ENCODE data around the gene PRKCA. TPM values are rescaled to one million over a fixed set of nuclear protein-coding genes. Genes with fewer than 3 reads are reported as not detected.

PRKCA gene
- total RNA-seq, 6 experiments from 2014 or later = 81.2 to 106 (median 92.9) TPM

DNA sequence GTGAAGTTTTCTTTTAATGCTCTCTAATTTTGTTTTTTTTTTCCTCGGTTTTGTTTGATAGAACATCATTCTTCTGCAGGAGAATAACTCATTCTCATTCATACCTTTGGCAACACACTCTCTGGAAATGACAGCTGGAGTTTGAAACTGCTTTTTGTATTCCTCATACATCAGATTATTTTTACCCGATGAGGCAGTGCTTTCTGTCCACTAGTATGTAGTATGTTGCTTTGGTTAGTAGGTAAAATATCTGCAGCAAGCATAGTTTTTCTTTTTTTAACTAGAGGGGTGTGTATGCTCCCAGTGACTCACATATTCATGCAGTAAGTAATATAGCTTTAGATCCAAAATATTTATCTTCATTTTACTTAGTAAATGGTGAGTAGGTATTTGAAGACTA, 6.4 kb downstream of the PRKCA start:
- no peak overlapping the region; the same call in 1 of the 2 replicates for H3K4me3 Mint-ChIP-seq
- H3K9me3 Mint-ChIP-seq = no peaks in the 10 kb centered on the region
- TF ChIP-seq, protein P1, sequence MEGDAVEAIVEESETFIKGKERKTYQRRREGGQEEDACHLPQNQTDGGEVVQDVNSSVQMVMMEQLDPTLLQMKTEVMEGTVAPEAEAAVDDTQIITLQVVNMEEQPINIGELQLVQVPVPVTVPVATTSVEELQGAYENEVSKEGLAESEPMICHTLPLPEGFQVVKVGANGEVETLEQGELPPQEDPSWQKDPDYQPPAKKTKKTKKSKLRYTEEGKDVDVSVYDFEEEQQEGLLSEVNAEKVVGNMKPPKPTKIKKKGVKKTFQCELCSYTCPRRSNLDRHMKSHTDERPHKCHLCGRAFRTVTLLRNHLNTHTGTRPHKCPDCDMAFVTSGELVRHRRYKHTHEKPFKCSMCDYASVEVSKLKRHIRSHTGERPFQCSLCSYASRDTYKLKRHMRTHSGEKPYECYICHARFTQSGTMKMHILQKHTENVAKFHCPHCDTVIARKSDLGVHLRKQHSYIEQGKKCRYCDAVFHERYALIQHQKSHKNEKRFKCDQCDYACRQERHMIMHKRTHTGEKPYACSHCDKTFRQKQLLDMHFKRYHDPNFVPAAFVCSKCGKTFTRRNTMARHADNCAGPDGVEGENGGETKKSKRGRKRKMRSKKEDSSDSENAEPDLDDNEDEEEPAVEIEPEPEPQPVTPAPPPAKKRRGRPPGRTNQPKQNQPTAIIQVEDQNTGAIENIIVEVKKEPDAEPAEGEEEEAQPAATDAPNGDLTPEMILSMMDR (IDR thresholded peaks at IDR 0.05) = no peak
- peaks cover 65% of the 10 kb centered on the region for H3K36me3 Mint-ChIP-seq (ENCODE audit: low read depth)
- no peak overlapping the region; the same call in 1 of the 2 replicates for H3K27ac Mint-ChIP-seq
- no peak for DNase-seq
- peaks cover 88% of the 10 kb centered on the region for H3K4me1 Mint-ChIP-seq (ENCODE audit: low read depth)
- H3K27me3 Mint-ChIP-seq (ENCODE audit: insufficient read depth) = no peaks in the 10 kb centered on the region

DNA sequence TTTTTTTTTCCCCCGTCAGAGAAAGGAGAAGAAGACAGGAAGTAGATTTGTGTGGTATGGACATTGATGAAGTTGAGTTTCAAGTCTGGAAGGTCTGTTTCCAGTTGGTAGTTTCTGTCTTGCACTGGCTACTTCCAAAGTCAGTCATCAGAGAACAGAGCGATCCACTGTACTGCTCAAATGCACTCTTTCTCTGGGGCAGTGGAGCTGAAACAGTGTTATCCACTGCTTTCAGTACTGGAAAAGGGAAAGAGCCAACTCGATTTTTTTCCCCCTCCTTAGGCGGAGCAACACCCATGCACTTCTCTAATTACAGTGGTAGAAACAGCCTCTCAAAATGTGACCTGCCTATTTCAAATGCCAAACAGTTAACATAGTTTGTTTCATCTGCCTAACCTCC, 7.4 kb downstream of the PRKCA start:
- Mint-ChIP-seq H3K9me3 (no peaks in the 10 kb centered on the region), H3K4me3 (no peak overlapping the region), H3K27me3 (ENCODE audit: insufficient read depth) (no peaks in the 10 kb centered on the region), H3K4me1 (ENCODE audit: low read depth) (peaks cover 86% of the 10 kb centered on the region), H3K36me3 (ENCODE audit: low read depth) (peaks cover 63% of the 10 kb centered on the region), H3K27ac (no peak overlapping the region; the same call in 1 of the 2 replicates)
- TF ChIP-seq, protein P1 (IDR thresholded peaks at IDR 0.05) = no peak
- no peak for DNase-seq

DNA sequence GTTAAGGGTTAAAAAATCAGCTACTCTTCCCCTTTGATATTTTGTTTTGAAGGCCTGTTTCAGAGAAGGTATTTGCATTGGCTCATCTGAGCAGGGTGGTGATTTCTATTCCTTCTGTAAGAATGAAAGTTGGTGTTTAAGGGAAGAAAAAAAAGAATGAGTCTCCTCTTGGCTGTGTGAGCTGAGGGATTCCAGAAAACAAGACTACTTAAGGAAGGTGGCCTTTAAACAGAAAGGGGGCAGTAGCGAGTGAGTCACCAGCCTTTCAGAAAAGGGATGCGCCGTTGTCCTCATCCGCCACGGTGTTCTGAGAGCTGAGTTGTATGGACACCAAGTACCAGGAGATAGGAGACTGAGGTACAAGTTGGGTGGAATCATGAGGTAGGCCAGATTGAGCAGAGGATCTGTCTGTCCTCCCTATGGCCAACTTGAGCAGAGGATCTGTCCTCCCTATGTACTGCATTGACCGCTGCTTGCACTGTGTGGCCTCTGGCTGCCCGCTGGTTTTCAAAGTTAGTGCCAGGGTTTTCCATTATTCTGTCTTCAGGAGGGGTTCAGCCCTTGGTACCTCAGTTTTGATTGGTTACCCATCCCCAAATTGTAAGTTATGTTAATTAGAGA, 8.2 kb downstream of the PRKCA start:
- no peak for DNase-seq
- Mint-ChIP-seq H3K9me3 (no peaks in the 10 kb centered on the region), H3K4me3 (no peak overlapping the region), H3K27ac (0 out of 2 replicates have a peak overlapping the region, but pooled peaks have one; percentile 6), H3K36me3 (ENCODE audit: low read depth) (peaks cover 56% of the 10 kb centered on the region), H3K27me3 (ENCODE audit: insufficient read depth) (no peaks in the 10 kb centered on the region), H3K4me1 (ENCODE audit: low read depth) (peaks cover 79% of the 10 kb centered on the region)
- TF ChIP-seq, protein P1 (IDR thresholded peaks at IDR 0.05) = peak; percentile 44

DNA sequence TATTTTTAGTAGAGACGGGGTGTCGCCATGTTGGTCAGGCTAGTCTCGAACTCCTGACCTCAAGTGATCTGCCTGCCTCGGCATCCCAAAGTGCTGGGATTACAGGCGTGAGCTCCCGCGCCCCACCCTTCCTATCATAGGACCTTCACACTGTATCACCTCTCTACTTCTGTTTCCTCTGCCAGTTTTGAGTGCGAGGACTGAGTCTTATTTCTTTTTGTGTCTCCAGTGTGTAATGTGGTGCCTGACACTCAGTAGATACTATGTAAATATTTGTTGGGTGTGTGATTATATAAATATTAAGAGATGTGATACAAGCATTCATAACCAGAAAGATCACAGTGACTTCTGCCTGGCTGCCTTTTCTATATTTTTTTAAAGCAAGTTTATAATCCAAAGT, 10.5 kb downstream of the PRKCA start:
- TF ChIP-seq, protein P1 (IDR thresholded peaks at IDR 0.05) = no peak
- Mint-ChIP-seq H3K4me1 (ENCODE audit: low read depth) (peaks cover 79% of the 10 kb centered on the region), H3K27ac (no peak overlapping the region), H3K36me3 (ENCODE audit: low read depth) (peaks cover 53% of the 10 kb centered on the region), H3K27me3 (ENCODE audit: insufficient read depth) (no peaks in the 10 kb centered on the region), H3K4me3 (no peak overlapping the region), H3K9me3 (no peaks in the 10 kb centered on the region)
- DNase-seq = no peak

DNA sequence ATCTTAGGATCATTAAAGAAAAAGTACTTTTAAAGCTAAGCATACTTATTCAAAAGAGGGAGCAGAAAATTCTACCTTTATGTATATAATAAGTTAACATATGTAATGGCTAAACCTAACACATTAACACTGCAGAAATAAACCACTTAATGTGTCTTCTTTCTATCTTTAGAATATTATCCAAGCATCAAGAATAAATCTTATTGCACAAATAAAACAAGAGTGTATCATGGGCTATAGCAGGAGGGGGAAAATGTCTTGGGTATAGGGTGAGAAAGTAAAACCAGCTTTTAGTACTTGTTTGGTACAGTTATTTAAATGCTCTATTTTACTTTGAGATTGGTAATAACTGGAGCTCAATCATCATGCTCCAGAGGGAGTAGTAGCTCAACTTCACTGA, 10.9 kb downstream of the PRKCA start:
- Mint-ChIP-seq H3K4me3 (no peak overlapping the region), H3K27me3 (ENCODE audit: insufficient read depth) (no peaks in the 10 kb centered on the region), H3K4me1 (ENCODE audit: low read depth) (peaks cover 79% of the 10 kb centered on the region), H3K9me3 (no peaks in the 10 kb centered on the region), H3K27ac (no peak overlapping the region), H3K36me3 (ENCODE audit: low read depth) (peaks cover 53% of the 10 kb centered on the region)
- DNase-seq = no peak
- TF ChIP-seq, protein P1 (IDR thresholded peaks at IDR 0.05) = no peak

All from HFFc6 (cell line).